MCF 10A (cell line): ENCODE data around the gene RBPJL. TPM values are rescaled to one million over a fixed set of nuclear protein-coding genes. Genes with fewer than 3 reads are reported as not detected.
"Not testable (repeated sequence)": the region's sequence is repeated elsewhere in the genome, so short reads cannot be mapped to it uniquely, and the experiment has no call there.

Experiments
- BruUV-seq: library from RNA; stranded (reverse); fragments of 400-500 nt; replicated peaks from 2 replicates; lab custom pipeline; 2021; lab: Mats Ljungman, UMichigan
- CTCF ChIA-PET: fragments of 300-600 bp; sonication (Branson Sonifier 250); formaldehyde crosslinking; extraction: SDS; loops from one replicate; lab custom pipeline; 2021; ENCODE audit warnings: antibody characterized with exemption, inconsistent platforms; lab: Yijun Ruan, JAX
- POLR2A ChIA-PET: fragments of 300-600, 350-650 bp; sonication (Branson Sonifier 250); formaldehyde crosslinking; extraction: SDS; loops from one replicate; lab custom pipeline; 2020; ENCODE audit warnings: antibody characterized with exemption, inconsistent platforms; lab: Yijun Ruan, JAX
- DNase-seq: peaks from one replicate; pipeline ENCODE4 v3.0.0-alpha.2; 2018; ENCODE audit not compliant: unreplicated experiment
- H3K27ac Mint-ChIP-seq: one replicate; pipeline ENCODE4 v1.8.0; 2022; ENCODE audit warnings: mild to moderate bottlenecking, low read depth, mixed read lengths; ENCODE audit not compliant: unreplicated experiment
- H3K27me3 Mint-ChIP-seq: one replicate; pipeline ENCODE4 v1.8.0; 2022; ENCODE audit warnings: mixed read lengths; ENCODE audit not compliant: insufficient read depth, unreplicated experiment
- H3K36me3 Mint-ChIP-seq: one replicate; pipeline ENCODE4 v1.8.0; 2022; ENCODE audit warnings: mild to moderate bottlenecking, moderate library complexity, mixed read lengths; ENCODE audit not compliant: insufficient read depth, unreplicated experiment
- H3K4me1 Mint-ChIP-seq: one replicate; pipeline ENCODE4 v1.8.0; 2022; ENCODE audit warnings: mixed read lengths; ENCODE audit not compliant: insufficient read depth, unreplicated experiment
- H3K4me3 Mint-ChIP-seq: one replicate; pipeline ENCODE4 v1.8.0; 2022; ENCODE audit warnings: mild to moderate bottlenecking, moderate library complexity, mixed read lengths; ENCODE audit not compliant: unreplicated experiment
- H3K9me3 Mint-ChIP-seq: one replicate; pipeline ENCODE4 v1.8.0; 2022; ENCODE audit warnings: mixed read lengths; ENCODE audit not compliant: unreplicated experiment
- CTCF ChIP-seq: fragments of 200-600 bp; IDR thresholded peaks from one replicate; pipeline ENCODE4 v1.8.0; 2022; ENCODE audit warnings: antibody characterized with exemption, mild to moderate bottlenecking; ENCODE audit not compliant: unreplicated experiment
- intact Hi-C: fragments of 100-400 bp; cut with micrococcal nuclease; formaldehyde crosslinking; loops from 2 replicates; pipeline ENCODE4 v1.14.1; 2022
- total RNA-seq: library from RNA; stranded (reverse); gene quantifications from 2 replicates; pipeline ENCODE4 v1.2.3, GENCODE V29; 2022

Gene RBPJL
- total RNA-seq, 1 experiment from 2014 or later, result not detected

- CTCF ChIA-PET, result no interaction called here
- DNase-seq, result no peak
- no peaks in the 10 kb centered on the region for H3K9me3 Mint-ChIP-seq
- H3K27ac Mint-ChIP-seq, result no peak overlapping the region
- H3K36me3 Mint-ChIP-seq, result no peaks in the 10 kb centered on the region
- peaks cover 22% of the 10 kb centered on the region for H3K4me1 Mint-ChIP-seq
- H3K27me3 Mint-ChIP-seq, result no peaks in the 10 kb centered on the region
- no peak for TF ChIP-seq CTCF
- POLR2A ChIA-PET, result interaction anchor here (34.6 to 37.4 kb wide), 2 partner anchors 10 to 14 kb away, joined by 1328 read pairs; partner anchors contain the start of genes SDC4 and SYS1
- BruUV-seq, result no TSS peak
- no peak overlapping the region for H3K4me3 Mint-ChIP-seq
- intact Hi-C loops, result no loop called here
These were observed 43.6 kb downstream of the RBPJL start for GRCh38 chr20:45350217-45350616.

- H3K27me3 Mint-ChIP-seq, BruUV-seq, H3K4me3 Mint-ChIP-seq, H3K9me3 Mint-ChIP-seq, intact Hi-C loops, H3K36me3 Mint-ChIP-seq, DNase-seq, H3K27ac Mint-ChIP-seq: not testable (repeated sequence)
- POLR2A ChIA-PET, result interaction anchor here (1.0 to 37.4 kb wide), 3 partner anchors 9 to 65 kb away, joined by 4 to 1328 read pairs (median 1328); partner anchors contain the start of genes PIGT, SDC4 and SYS1
- H3K4me1 Mint-ChIP-seq, result peaks cover 22% of the 10 kb centered on the region
- CTCF ChIA-PET, result interaction anchor here (1.1 to 1.5 kb wide), 3 partner anchors 10 to 28 kb away, joined by 3 to 6 read pairs (median 5); partner anchors contain the start of gene SYS1
These were observed 44.2 kb downstream of the RBPJL start for GRCh38 chr20:45350795-45351194.

- no peak overlapping the region for H3K4me3 Mint-ChIP-seq
- no peaks in the 10 kb centered on the region for H3K9me3 Mint-ChIP-seq
- POLR2A ChIA-PET, result interaction anchor here (34.6 to 37.4 kb wide), 2 partner anchors 8 to 17 kb away, joined by 1328 read pairs; partner anchors contain the start of genes SDC4 and SYS1
- DNase-seq, result no peak
- intact Hi-C loops, result no loop called here
- H3K27me3 Mint-ChIP-seq, result no peaks in the 10 kb centered on the region
- CTCF ChIA-PET, result interaction anchor here (0.5 to 1.4 kb wide), 9 partner anchors 9 to 395 kb away, joined by 3 to 6 read pairs (median 3); partner anchors contain the start of gene SYS1
- peaks cover 22% of the 10 kb centered on the region for H3K4me1 Mint-ChIP-seq
- H3K27ac Mint-ChIP-seq, result no peak overlapping the region
- no peaks in the 10 kb centered on the region for H3K36me3 Mint-ChIP-seq
- BruUV-seq, result no TSS peak
- no peak for TF ChIP-seq CTCF
These were observed 46.1 kb downstream of the RBPJL start for GRCh38 chr20:45352729-45353128.

GRCh38 chr20:45353746-45354145 lies 47.1 kb downstream of the RBPJL start:
- H3K9me3 Mint-ChIP-seq, result no peaks in the 10 kb centered on the region
- no peaks in the 10 kb centered on the region for H3K27me3 Mint-ChIP-seq
- intact Hi-C loops, result no loop called here
- DNase-seq, result no peak
- no TSS peak for BruUV-seq
- no peak overlapping the region for H3K4me3 Mint-ChIP-seq
- no peak for TF ChIP-seq CTCF
- no peak overlapping the region for H3K27ac Mint-ChIP-seq
- no peaks in the 10 kb centered on the region for H3K36me3 Mint-ChIP-seq
- H3K4me1 Mint-ChIP-seq, result peaks cover 31% of the 10 kb centered on the region
- CTCF ChIA-PET, result interaction anchor here (0.9 to 1.1 kb wide), 2 partner anchors 35 to 62 kb away, joined by 5 to 6 read pairs; partner anchors contain the start of gene PIGT
- POLR2A ChIA-PET, result interaction anchor here (34.6 to 37.4 kb wide), 2 partner anchors 7 to 18 kb away, joined by 1328 read pairs; partner anchors contain the start of genes SDC4 and SYS1
